Measurements from ENCODE around the gene CD84. TPM values are rescaled to one million over a fixed set of nuclear protein-coding genes. Genes with fewer than 3 reads are reported as not detected.
"Not testable (repeated sequence)": the region's sequence is repeated elsewhere in the genome, so short reads cannot be mapped to it uniquely, and the experiment has no call there.

CD84 gene
- total RNA-seq, 1 experiment from 2014 or later, result not detected

- not testable (repeated sequence) for BruUV-seq (replicated peaks)
Measured at GRCh38 chr1:160531809-160532556, 47.3 kb downstream of the CD84 start.

DNA sequence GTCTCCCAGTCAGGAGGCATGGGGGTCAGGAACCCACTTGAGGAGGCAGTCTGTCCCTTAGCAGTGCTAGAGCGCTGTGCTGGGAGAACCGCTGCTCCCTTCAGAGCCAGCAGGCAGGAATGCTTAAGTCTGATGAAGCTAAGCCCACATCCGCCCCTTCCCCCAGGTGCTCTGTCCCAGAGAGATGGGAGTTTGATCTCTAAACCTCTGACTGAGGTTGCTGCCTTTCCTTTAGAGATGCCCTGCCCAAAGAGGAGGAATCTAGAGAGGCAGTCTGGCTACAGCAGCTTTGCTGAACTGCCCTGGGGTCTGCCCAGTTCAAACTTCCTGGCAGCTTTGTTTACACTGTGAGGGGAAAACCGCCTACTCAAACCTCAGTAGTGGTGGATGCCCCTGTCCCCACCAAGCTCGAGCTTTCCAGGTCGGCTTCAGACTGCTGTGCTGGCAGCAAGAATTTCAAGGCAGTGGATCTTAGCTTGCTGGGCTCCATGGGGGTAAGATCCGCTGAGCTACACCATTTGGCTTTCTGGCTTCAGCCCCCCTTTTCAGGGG, 49.8 kb downstream of the CD84 start:
- H3K9me3 ChIP-seq (ENCODE audit: low read depth, low read length, poor library complexity, severe bottlenecking); H3K27ac ChIP-seq (ENCODE audit: low read depth, low read length, poor library complexity, severe bottlenecking); H3K27me3 ChIP-seq (replicated peaks; ENCODE audit: insufficient read depth, low read depth, low read length, poor library complexity); intact Hi-C loops (cut with micrococcal nuclease; ENCODE audit: unreplicated experiment); H3K4me3 ChIP-seq (ENCODE audit: low read depth, low read length, poor library complexity, severe bottlenecking); POLR2A ChIA-PET (ENCODE audit: low non-redundant PET); H3K36me3 ChIP-seq (ENCODE audit: insufficient read depth, low read length, poor library complexity, severe bottlenecking); H3K4me1 ChIP-seq (ENCODE audit: insufficient read depth, low read length, poor library complexity, severe bottlenecking); CTCF ChIA-PET; DNase-seq (ENCODE audit: low spot score); BruUV-seq (replicated peaks): not testable (repeated sequence)

More at GRCh38 chr1:160531809-160532556, 47.3 kb downstream of the CD84 start:
- H3K4me3 ChIP-seq (ENCODE audit: low read depth, low read length, poor library complexity, severe bottlenecking); CTCF ChIA-PET; H3K36me3 ChIP-seq (ENCODE audit: insufficient read depth, low read length, poor library complexity, severe bottlenecking); DNase-seq (ENCODE audit: low spot score); H3K27ac ChIP-seq (ENCODE audit: low read depth, low read length, poor library complexity, severe bottlenecking); POLR2A ChIA-PET (ENCODE audit: low non-redundant PET); H3K27me3 ChIP-seq (replicated peaks; ENCODE audit: insufficient read depth, low read depth, low read length, poor library complexity); intact Hi-C loops (cut with micrococcal nuclease; ENCODE audit: unreplicated experiment); H3K9me3 ChIP-seq (ENCODE audit: low read depth, low read length, poor library complexity, severe bottlenecking); H3K4me1 ChIP-seq (ENCODE audit: insufficient read depth, low read length, poor library complexity, severe bottlenecking): not testable (repeated sequence)

- H3K27ac ChIP-seq (ENCODE audit: low read depth, low read length, poor library complexity, severe bottlenecking); intact Hi-C loops (cut with micrococcal nuclease; ENCODE audit: unreplicated experiment); H3K36me3 ChIP-seq (ENCODE audit: insufficient read depth, low read length, poor library complexity, severe bottlenecking); POLR2A ChIA-PET (ENCODE audit: low non-redundant PET); BruUV-seq (replicated peaks); H3K4me3 ChIP-seq (ENCODE audit: low read depth, low read length, poor library complexity, severe bottlenecking); H3K4me1 ChIP-seq (ENCODE audit: insufficient read depth, low read length, poor library complexity, severe bottlenecking); H3K27me3 ChIP-seq (replicated peaks; ENCODE audit: insufficient read depth, low read depth, low read length, poor library complexity); H3K9me3 ChIP-seq (ENCODE audit: low read depth, low read length, poor library complexity, severe bottlenecking); DNase-seq (ENCODE audit: low spot score); CTCF ChIA-PET: not testable (repeated sequence)
Measured at GRCh38 chr1:160523789-160524188, 55.5 kb downstream of the CD84 start.

DNA sequence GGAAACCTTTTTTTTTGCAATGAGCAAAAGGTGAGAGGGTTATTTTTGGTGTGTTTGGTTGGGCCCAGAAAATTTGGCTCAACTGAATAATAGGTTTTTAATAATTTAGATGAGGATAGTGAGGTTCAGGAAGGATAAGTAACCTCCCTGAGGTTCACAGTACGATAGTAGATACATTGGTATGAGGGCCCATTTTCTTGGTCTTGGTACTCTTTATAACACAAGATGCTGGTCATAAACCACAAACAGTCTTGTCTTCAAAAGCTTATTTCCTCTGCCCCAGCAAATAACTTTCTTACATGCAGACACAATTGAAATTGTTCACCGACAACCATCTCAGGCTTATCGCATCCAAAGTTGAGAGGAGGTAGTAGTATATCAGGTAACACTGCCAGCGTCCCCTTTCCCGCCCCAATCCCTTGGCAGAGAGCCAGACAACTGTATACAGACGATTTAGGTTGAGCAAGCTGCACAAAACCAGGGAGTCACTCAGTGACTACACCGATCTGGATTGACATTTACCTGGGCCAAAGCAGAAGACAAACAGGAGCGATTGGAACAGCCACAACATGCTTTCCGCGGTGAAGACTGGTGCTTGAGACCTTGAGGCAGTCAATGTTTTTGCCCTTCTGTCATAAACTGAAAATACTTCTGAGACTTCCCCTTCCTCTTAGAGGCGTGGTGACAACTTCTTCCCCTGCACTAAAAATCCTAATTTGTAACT, 56.5 kb downstream of the CD84 start, which contains the start of gene SLAMF6:
Gene SLAMF6 (minus strand): TSS at position 634 of the 724 bp plus-strand sequence. CDS start 63 bp downstream, at position 571.
- H3K27me3 ChIP-seq (replicated peaks; ENCODE audit: insufficient read depth, low read depth, low read length, poor library complexity), result no peaks in the 10 kb centered on the region
- BruUV-seq (replicated peaks), result no TSS peak
- POLR2A ChIA-PET (ENCODE audit: low non-redundant PET), result no interaction called here
- DNase-seq (ENCODE audit: low spot score), result no peak
- H3K4me3 ChIP-seq (ENCODE audit: low read depth, low read length, poor library complexity, severe bottlenecking), result no peak within 1 kb of the TSS
- no peaks in the 10 kb centered on the region for H3K36me3 ChIP-seq (ENCODE audit: insufficient read depth, low read length, poor library complexity, severe bottlenecking)
- no peaks in the 10 kb centered on the region for H3K4me1 ChIP-seq (ENCODE audit: insufficient read depth, low read length, poor library complexity, severe bottlenecking)
- intact Hi-C loops (cut with micrococcal nuclease; ENCODE audit: unreplicated experiment), result no loop called here
- H3K9me3 ChIP-seq (ENCODE audit: low read depth, low read length, poor library complexity, severe bottlenecking), result no peaks in the 10 kb centered on the region
- H3K27ac ChIP-seq (ENCODE audit: low read depth, low read length, poor library complexity, severe bottlenecking), result no peak within 1 kb of the TSS
- TF ChIP-seq EZH2 (IDR thresholded peaks at IDR 0.05; ENCODE audit: borderline replicate concordance, low read depth, low read length, poor library complexity, severe bottlenecking), result no peak
- TF ChIP-seq, protein P1, sequence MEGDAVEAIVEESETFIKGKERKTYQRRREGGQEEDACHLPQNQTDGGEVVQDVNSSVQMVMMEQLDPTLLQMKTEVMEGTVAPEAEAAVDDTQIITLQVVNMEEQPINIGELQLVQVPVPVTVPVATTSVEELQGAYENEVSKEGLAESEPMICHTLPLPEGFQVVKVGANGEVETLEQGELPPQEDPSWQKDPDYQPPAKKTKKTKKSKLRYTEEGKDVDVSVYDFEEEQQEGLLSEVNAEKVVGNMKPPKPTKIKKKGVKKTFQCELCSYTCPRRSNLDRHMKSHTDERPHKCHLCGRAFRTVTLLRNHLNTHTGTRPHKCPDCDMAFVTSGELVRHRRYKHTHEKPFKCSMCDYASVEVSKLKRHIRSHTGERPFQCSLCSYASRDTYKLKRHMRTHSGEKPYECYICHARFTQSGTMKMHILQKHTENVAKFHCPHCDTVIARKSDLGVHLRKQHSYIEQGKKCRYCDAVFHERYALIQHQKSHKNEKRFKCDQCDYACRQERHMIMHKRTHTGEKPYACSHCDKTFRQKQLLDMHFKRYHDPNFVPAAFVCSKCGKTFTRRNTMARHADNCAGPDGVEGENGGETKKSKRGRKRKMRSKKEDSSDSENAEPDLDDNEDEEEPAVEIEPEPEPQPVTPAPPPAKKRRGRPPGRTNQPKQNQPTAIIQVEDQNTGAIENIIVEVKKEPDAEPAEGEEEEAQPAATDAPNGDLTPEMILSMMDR (conservative IDR thresholded peaks at IDR 0.05; ENCODE audit: low read depth, low read length), result no peak
- CTCF ChIA-PET, result no interaction called here
